Measurements from ENCODE around the gene ANXA11.
"Not testable (repeated sequence)": the region's sequence is repeated elsewhere in the genome, so short reads cannot be mapped to it uniquely, and the experiment has no call there.

DNA sequence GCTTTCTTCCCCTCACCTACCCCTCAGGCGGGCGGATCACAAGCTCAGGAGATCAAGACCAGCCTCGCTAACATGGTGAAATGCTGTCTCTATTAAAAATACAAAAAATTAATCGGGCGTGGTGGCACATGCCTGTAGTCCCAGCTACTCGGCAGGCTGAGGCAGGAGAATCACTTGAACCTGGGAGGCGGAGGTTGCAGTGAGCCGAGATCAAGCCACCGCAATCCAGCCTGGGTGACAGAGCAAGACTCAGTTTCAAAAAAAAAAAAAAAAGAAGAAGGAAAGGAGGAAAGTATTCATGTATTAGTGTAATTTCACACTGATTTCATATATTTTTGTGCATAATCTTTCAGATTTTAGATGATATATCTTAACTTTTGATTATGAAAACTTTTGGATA lies 71.7 kb downstream of the ANXA11 start:
- TF ChIP-seq, protein P1, sequence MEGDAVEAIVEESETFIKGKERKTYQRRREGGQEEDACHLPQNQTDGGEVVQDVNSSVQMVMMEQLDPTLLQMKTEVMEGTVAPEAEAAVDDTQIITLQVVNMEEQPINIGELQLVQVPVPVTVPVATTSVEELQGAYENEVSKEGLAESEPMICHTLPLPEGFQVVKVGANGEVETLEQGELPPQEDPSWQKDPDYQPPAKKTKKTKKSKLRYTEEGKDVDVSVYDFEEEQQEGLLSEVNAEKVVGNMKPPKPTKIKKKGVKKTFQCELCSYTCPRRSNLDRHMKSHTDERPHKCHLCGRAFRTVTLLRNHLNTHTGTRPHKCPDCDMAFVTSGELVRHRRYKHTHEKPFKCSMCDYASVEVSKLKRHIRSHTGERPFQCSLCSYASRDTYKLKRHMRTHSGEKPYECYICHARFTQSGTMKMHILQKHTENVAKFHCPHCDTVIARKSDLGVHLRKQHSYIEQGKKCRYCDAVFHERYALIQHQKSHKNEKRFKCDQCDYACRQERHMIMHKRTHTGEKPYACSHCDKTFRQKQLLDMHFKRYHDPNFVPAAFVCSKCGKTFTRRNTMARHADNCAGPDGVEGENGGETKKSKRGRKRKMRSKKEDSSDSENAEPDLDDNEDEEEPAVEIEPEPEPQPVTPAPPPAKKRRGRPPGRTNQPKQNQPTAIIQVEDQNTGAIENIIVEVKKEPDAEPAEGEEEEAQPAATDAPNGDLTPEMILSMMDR (conservative IDR thresholded peaks at IDR 0.05; ENCODE audit: low read depth, low read length): not testable (repeated sequence)
- not testable (repeated sequence) for TF ChIP-seq RFX5 (IDR thresholded peaks at IDR 0.05; ENCODE audit: low read depth, low read length)
